Psoas muscle (tissue), 8 donors: ENCODE data around the gene HOXB8. TPM values are rescaled to one million over a fixed set of nuclear protein-coding genes. Genes with fewer than 3 reads are reported as not detected.
A peak's percentile ranks its signal among the peaks of the same experiment; 100 is the strongest.

ENCODE experiments used
- ATAC-seq, 4 donors: fragments of 200-7000 bp; cut with Tn5 transposase; one replicate each; pipeline ENCODE4 v1.9.1; 2020; ENCODE audit warnings: moderate library complexity in 3 of 4, mild to moderate bottlenecking in 2 of 4
- DNase-seq, 2 donors: peaks; one replicate each; pipeline ENCODE4 v3.0.0-alpha.2; 2020
- H3K27ac ChIP-seq: fragments of 200-600 bp; one replicate; pipeline ENCODE4 v1.8.0; 2022
- H3K27me3 ChIP-seq, 3 donors: fragments of 200-600 bp in 1 of 3; one replicate each; pipeline versions ENCODE4 v1.6.1 to v1.8.0; 2013 to 2022; ENCODE audit warnings: low read length in 2 of 3, mild to moderate bottlenecking in 2 of 3, moderate library complexity in 1 of 3; ENCODE audit not compliant: insufficient read depth in 3 of 3
- H3K36me3 ChIP-seq, 2 donors: fragments of 200-600 bp in 1 of 2; one replicate each; pipeline versions ENCODE4 v1.6.1 to v1.8.0; 2013 to 2022; ENCODE audit warnings: low read depth in 1 of 2, mild to moderate bottlenecking in 1 of 2, moderate library complexity in 1 of 2; ENCODE audit not compliant: insufficient read depth in 1 of 2
- H3K4me1 ChIP-seq: fragments of 200-600 bp; one replicate; pipeline ENCODE4 v1.8.0; 2022
- H3K4me3 ChIP-seq: fragments of 200-600 bp; one replicate; pipeline ENCODE4 v1.8.0; 2022; ENCODE audit warnings: mild to moderate bottlenecking
- H3K9me3 ChIP-seq: fragments of 200-600 bp; one replicate; pipeline ENCODE4 v1.8.0; 2022
- CTCF ChIP-seq: fragments of 200-600 bp; IDR thresholded peaks from one replicate; pipeline ENCODE4 v1.8.0; 2022; ENCODE audit warnings: antibody characterized with exemption
- WGBS, 3 donors: extraction: QIAGEN DNeasy Blood & Tissue Kit; methylation state at CpG; one replicate each; pipeline versions ENCODE4 v1.1.6 to v1.1.7; 2013; 5-methylcytosine and 5-hydroxymethylcytosine counted together
- intact Hi-C, 2 donors: fragments of 100-400 bp; cut with DNase I; formaldehyde crosslinking; loops; one replicate each; pipeline versions ENCODE4 v1.11.0 to v1.14.2; 2022
- polyA plus RNA-seq, 3 donors: library from polyadenylated mRNA; stranded (reverse); fragments of 200-250 nt; gene quantifications; one replicate each; pipeline ENCODE4 v1.2.3, GENCODE V29; 2013
- total RNA-seq, 4 donors: library from RNA; stranded (reverse); fragmentation: NEBNext Ultra II Directional in 2 of 4; extraction: Animal tissue kit (Norgen Biotek cat#: 25700) in 2 of 4; gene quantifications; one replicate each; pipeline versions ENCODE4 v1.2.1 to v1.2.4, GENCODE V29; 2021 to 2023
- donor health status: healthy with polysubstance abuse.
- donor health status: DM: no; HTN: no; CAD: no; lungs with moderate emphysema.
- donor health status: Bipolar disorder and iron deficiency.
- donor health status: healthy.
- donor health status: DM: yes; HTN: yes; CAD: no.
- donor health status: DM: no; HTN: no; CAD: no.
- donor health status: DM: no; HTN: no; CAD: no.
- donor health status: DM: yes; HTN: yes; CAD: no.

HOXB8 gene
- total and polyA plus RNA-seq, 7 donors, result 0.05 to 0.10 (median 0.08) TPM; not detected in 4

GRCh38 chr17:48610282-48611211, 4.5 kb downstream of the HOXB8 start, which contains the start of gene HOXB7:
Gene HOXB7 (minus strand): TSS chr17:48611017. CDS start chr17:48610918, 99 bp downstream.
- H3K36me3 ChIP-seq, result no peaks in the 10 kb centered on the region
- peak within 1 kb of the TSS; percentile 61 for H3K27ac ChIP-seq
- H3K9me3 ChIP-seq, result no peaks in the 10 kb centered on the region
- peak; percentile 43 to 69 (median 52) for ATAC-seq
- H3K4me1 ChIP-seq, result peaks cover 17% of the 10 kb centered on the region
- H3K27me3 ChIP-seq, result peaks cover 0 to 99% (median 65%) of the 10 kb centered on the region in 3 donors
- intact Hi-C loops, result no loop called here
- DNase-seq, result peak; percentile 83
- 1% methylated on average over 66 to 79 of the region's 79 CpGs for WGBS, 3 donors
- H3K4me3 ChIP-seq, result peak within 1 kb of the TSS; percentile 77
- no peak for TF ChIP-seq CTCF

DNA sequence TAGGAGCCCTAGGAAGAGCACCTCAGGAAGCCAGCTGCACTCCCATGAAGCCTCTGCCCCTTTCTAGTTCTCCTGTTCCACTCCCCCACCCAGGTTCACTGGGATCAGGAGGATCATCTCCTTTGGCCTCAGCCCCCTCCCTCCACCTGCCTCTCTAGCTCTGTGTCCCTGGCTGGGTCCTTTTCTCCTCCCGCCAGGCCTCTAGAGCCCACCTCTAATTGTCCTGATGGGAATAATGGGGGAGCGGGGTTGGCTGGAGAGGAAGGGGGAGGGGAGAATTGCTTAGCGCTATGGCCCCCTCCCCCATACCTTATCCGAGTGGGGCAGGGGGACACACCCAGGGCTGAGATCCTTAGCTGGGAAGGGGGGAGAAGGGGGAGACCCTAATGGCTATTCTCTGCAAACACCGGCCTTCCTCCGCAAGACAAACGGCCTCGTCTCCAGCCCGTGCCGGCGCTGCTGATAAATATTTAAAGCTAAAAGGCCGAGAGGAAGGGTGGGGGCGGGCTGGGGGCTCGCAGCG, 5.3 kb downstream of the HOXB8 start:
- TF ChIP-seq CTCF, result no peak
- peaks cover 17% of the 10 kb centered on the region for H3K4me1 ChIP-seq
- H3K27me3 ChIP-seq, result peaks cover 0 to 100% (median 62%) of the 10 kb centered on the region in 3 donors
- no peak for DNase-seq
- peak overlapping the region; percentile 77 for H3K4me3 ChIP-seq
- H3K9me3 ChIP-seq, result no peaks in the 10 kb centered on the region
- ATAC-seq, result no peak
- intact Hi-C loops, result no loop called here
- 5 to 14% (median 9%) methylated on average over 13 to 15 of the region's 15 CpGs for WGBS, 3 donors
- peak overlapping the region; percentile 61 for H3K27ac ChIP-seq
- no peaks in the 10 kb centered on the region for H3K36me3 ChIP-seq

GRCh38 chr17:48609033-48609432, 6.1 kb downstream of the HOXB8 start:
- ATAC-seq (no peak), DNase-seq (no peak)
- Histone ChIP-seq H3K4me1 (peaks cover 13% of the 10 kb centered on the region), H3K9me3 (no peaks in the 10 kb centered on the region), H3K27ac (no peak overlapping the region), H3K27me3 (peaks cover 0 to 100% (median 59%) of the 10 kb centered on the region in 3 donors), H3K4me3 (no peak overlapping the region), H3K36me3 (no peaks in the 10 kb centered on the region)
- no peak for TF ChIP-seq CTCF
- intact Hi-C loops, result no loop called here

- H3K27ac ChIP-seq, result no peak overlapping the region
- no peak for TF ChIP-seq CTCF
- no peaks in the 10 kb centered on the region for H3K36me3 ChIP-seq
- intact Hi-C loops, result no loop called here
- no peaks in the 10 kb centered on the region for H3K9me3 ChIP-seq
- ATAC-seq, result no peak
- DNase-seq, result no peak
- peaks cover 13% of the 10 kb centered on the region for H3K4me1 ChIP-seq
- WGBS, 3 donors, result 97 to 100% (median 100%) methylated on average over 1 of the region's 1 CpG
- H3K27me3 ChIP-seq, result peaks cover 0 to 100% (median 58%) of the 10 kb centered on the region in 3 donors
- no peak overlapping the region for H3K4me3 ChIP-seq
These were observed 6.6 kb downstream of the HOXB8 start for GRCh38 chr17:48608494-48608834.
